ENCODE measurements around the gene PRAC2. TPM values are rescaled to one million over a fixed set of nuclear protein-coding genes. Genes with fewer than 3 reads are reported as not detected.

PRAC2 gene
- total and polyA plus RNA-seq, 12 donors, result not detected

- Histone ChIP-seq H3K9me3 (no peaks in the 10 kb centered on the region), H3K27ac (no peak overlapping the region), H3K36me3 (no peaks in the 10 kb centered on the region), H3K4me1 (peaks cover 0 to 8% (median 0%) of the 10 kb centered on the region in 9 donors), H3K4me3 (no peak overlapping the region), H3K27me3 (peaks cover 32 to 100% (median 99%) of the 10 kb centered on the region in 7 donors)
- no peak for TF ChIP-seq CTCF (IDR thresholded peaks at IDR 0.05)
- ATAC-seq, result no peak
- intact Hi-C loops (cut with DNase I), result no loop called here
- DNase-seq, result no peak
- WGBS, 2 donors, result 3 to 6% methylated on average over 53 of the region's 53 CpGs
Observed at GRCh38 chr17:48747445-48748363, 24.7 kb downstream of the PRAC2 start.

- no peak for DNase-seq
- ATAC-seq, result no peak
- 19 to 23% methylated on average over 16 of the region's 16 CpGs for WGBS, 2 donors
- H3K4me3 ChIP-seq, result no peak overlapping the region
- H3K9me3 ChIP-seq, result no peaks in the 10 kb centered on the region
- TF ChIP-seq CTCF (IDR thresholded peaks at IDR 0.05), result no peak
- H3K4me1 ChIP-seq, result peaks cover 0 to 20% (median 0%) of the 10 kb centered on the region in 9 donors
- peaks cover 35 to 100% (median 99%) of the 10 kb centered on the region in 7 donors for H3K27me3 ChIP-seq
- no peak overlapping the region for H3K27ac ChIP-seq
- intact Hi-C loops (cut with DNase I), result no loop called here
- H3K36me3 ChIP-seq, result no peaks in the 10 kb centered on the region
Observed at GRCh38 chr17:48748718-48749566, 26.0 kb downstream of the PRAC2 start.

GRCh38 chr17:48749621-48750553 is 26.9 kb downstream of the PRAC2 start:
- H3K9me3 ChIP-seq, result no peaks in the 10 kb centered on the region
- DNase-seq (no peak), ATAC-seq (no peak)
- intact Hi-C loops (cut with DNase I), result no loop called here
- no peak overlapping the region for H3K4me3 ChIP-seq
- 3 to 8% methylated on average over 32 of the region's 32 CpGs for WGBS, 2 donors
- H3K4me1 ChIP-seq, result peaks cover 0 to 29% (median 4%) of the 10 kb centered on the region in 9 donors
- H3K27ac ChIP-seq, result no peak overlapping the region
- H3K27me3 ChIP-seq, result peaks cover 41 to 100% (median 99%) of the 10 kb centered on the region in 7 donors
- no peaks in the 10 kb centered on the region for H3K36me3 ChIP-seq
- TF ChIP-seq CTCF (IDR thresholded peaks at IDR 0.05), result no peak

Data from heart right ventricle (tissue), 16 donors.